Measurements from ENCODE around the gene PPM1N.

- TF ChIP-seq CTCF (optimal IDR thresholded peaks at IDR 0.05 in 1 of 3, IDR thresholded peaks at IDR 0.05 in 1 of 3, conservative IDR thresholded peaks at IDR 0.05 in 1 of 3; ENCODE audit: extremely low read depth in 1 of 3, insufficient read depth in 2 of 3, low read length in 3 of 3), result no peak
- TF ChIP-seq EZH2 (IDR thresholded peaks at IDR 0.05; ENCODE audit: low read length), result no peak
Observed at GRCh38 chr19:45469945-45470761, 28.1 kb upstream of the PPM1N start.

Data from keratinocyte (primary cell).